ENCODE measurements around the gene CRACR2A.

CRACR2A gene, protein sequence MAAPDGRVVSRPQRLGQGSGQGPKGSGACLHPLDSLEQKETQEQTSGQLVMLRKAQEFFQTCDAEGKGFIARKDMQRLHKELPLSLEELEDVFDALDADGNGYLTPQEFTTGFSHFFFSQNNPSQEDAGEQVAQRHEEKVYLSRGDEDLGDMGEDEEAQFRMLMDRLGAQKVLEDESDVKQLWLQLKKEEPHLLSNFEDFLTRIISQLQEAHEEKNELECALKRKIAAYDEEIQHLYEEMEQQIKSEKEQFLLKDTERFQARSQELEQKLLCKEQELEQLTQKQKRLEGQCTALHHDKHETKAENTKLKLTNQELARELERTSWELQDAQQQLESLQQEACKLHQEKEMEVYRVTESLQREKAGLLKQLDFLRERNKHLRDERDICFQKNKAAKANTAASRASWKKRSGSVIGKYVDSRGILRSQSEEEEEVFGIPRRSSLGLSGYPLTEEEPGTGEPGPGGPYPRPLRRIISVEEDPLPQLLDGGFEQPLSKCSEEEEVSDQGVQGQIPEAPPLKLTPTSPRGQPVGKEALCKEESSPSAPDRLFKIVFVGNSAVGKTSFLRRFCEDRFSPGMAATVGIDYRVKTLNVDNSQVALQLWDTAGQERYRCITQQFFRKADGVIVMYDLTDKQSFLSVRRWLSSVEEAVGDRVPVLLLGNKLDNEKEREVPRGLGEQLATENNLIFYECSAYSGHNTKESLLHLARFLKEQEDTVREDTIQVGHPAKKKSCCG

DNA sequence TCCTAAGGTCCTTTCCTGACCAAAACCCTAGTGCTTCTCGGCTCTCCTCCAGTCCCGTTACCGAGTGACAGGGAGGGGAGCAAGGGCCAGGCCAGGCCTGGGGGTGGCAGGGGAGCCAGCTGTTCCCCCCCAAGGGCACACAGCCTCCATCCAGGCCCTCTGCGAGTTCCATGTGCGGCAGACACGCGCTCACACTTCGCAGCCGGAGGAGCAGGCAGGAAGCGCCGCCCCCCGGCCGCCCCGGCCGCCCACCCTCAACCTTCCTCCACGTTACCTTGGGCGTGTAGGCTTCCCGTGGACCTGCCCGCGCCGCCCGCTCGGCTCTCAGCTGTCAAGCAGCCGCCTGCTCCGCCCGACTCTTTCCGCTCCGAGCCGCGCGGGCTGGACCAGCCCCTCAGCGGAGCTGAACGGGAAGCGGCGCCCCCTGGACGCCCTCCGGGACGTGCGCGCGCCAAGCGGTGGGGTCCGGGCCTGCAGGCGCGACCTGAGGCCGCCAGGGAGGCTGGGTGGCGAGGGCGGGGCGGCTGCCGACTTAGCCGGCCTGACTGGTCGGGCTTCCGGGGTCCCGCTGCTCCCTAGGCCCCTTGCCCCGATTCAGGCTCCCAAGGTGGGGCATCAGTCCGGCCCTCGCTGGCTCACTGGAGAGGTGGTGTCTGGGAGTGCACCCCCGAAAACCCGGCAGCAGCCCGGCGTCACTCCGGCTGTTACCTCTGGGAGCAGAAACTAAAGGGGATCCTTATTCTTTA lies at the start of gene CRACR2A:
TSS of gene CRACR2A (minus strand) at position 369 of the 746 bp plus-strand sequence. CDS start 56,110 bp downstream, outside the sequence.
- peak; percentile 48 to 71 for DNase-seq

DNA sequence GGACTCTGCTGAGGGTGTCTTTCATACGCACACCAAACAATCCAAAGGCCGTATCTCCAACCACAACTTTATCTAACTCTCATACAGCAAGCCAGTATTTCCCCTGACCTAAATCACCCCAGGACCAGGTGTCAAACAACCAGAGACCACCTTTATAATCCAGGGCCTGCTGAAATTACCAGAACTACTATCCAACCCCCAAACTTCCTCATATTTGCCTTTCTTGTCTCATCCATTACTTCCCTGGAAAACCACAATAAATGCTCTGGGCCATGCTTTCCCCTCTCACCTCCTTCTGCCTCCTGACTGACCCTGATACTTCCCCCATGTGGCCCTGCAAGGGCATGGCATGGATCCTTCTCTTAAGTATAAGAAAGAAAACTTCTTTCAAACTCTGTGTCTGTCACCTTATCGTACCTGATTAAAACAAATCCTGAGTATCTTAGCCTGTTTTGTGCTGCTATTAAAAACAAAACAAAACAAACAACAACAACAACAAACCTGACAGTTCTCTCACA lies 44.7 kb upstream of the CRACR2A start:
- peak in 1 of 2 experiments; percentile 2 for DNase-seq

DNA sequence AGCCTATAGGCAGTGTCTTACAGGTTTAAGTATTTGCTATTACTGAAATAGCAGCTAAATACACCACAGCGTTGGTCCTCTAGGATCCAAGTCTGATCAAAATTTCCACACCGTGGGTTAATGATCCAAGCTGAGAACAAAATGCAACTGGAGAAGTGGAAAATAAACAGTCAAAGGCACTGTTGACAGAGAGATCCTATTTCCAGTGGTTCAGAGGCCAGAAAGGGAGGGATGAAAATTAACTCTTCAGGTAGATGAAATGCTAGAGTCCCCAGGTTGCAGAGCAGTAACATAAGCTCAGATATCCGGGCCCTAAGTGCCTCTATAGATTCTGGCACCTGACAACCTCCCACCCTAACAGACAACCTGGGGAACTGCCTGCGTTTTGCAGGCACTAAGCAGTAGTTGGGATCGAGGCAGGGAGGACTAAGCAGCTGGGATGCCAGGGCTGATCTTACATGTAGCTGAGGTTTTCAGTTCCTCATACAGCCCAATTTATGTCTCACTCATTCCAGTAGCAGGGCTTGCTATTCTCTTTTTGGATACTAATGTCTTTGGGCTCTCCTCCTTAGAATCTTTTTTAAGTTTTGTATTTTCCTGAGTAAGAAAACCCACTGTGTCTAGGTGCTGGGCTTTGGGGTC lies 42.7 kb upstream of the CRACR2A start:
- no peak for DNase-seq

DNA sequence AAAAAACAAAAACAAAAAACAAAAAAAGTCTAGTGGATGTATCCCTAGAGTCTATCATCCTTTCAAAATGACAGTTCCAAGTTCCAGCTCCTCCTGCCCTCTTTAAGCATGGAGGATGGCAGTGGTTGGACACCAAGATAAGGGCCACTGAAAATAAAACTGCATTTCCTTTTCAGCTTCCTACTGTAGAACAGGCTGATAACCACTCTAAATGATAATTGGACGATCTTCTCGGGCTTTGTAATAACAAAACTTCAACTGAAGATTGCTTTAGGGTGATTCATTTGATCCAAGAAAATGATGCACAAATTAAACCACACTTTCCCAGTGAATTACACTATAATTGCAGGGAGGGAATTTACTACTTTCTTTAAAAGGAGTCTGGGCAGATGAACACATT lies 42.2 kb upstream of the CRACR2A start:
- no peak for DNase-seq

DNA sequence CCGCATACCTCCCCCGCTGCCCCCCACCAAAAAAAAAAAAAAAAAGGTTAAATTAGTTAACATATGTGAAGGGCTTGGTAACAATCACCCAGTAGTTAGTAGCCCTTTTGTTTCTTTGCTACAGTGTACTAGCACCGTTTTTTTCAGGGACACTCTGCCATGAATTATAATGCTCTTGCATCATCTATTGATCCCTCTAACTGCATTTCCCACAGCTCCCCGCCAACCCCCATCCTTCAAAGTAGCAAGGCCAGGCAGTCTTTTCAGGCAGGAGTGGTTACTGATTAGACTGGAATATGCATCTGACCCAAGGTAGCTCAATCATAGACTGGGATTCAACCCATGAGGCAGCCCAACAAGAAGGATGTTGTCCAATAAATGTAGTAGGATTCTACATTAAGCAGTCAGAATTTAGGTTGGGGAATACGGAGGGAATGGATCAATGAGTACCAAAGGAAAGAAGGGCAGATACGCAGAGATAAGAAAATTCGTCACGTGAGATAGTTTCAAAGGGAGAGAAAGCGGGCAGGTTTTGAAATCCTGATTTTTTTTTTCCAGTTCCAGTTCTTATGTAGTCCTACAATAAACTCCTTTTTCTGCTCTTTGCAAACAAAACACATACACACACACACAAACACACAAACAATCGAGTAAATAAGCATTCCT lies 39.8 kb upstream of the CRACR2A start:
- DNase-seq: no peak

DNA sequence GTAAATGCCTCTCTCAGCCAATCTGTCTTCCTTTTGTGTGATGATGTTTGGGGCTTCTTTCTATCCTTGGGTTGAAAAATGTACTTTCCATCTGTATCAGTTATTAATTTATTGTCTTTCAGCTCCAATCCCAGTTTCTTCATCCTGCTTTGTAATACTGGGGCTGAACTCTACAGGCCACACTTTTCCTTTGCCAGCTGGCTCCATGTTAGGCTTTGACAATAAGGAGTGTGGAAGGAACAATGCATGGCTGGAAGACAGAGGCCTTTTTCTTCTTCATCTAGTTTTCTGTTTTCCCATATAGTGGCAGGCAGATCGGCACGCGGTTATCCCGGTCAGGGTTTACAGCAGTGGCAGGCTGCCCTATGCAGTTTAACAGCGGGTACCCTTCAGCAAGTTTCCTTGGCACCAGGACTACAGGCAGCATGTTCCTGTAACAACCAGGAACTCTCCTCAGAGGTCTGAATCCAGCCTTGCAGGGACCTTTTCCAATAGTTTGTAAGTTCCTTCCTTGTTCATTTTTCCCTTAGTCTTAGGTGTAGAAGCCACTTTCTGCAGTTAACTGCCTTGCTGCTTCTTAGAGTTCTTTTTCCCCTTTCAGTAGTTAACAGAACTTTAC lies 38.5 kb upstream of the CRACR2A start:
- no peak for DNase-seq

DNA sequence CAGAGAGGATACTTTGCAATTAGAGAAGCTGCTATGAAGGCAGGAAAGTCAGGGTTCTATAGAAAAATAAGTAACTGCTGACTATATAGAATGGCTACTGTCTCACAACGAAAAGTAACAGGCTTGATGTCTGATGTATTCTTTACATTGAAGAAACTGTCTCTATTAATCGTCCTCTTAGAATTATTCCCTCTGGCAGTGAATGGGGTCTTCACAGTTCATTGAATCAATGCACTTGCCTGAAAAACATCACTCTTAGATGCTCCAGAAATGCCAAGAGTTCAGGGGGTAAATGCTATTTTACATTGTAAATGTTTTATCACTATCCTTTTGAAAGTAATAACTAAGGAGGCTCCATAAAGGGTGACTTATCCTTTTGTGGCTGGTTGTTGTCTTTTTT lies 37.7 kb upstream of the CRACR2A start:
- no peak for DNase-seq

DNA sequence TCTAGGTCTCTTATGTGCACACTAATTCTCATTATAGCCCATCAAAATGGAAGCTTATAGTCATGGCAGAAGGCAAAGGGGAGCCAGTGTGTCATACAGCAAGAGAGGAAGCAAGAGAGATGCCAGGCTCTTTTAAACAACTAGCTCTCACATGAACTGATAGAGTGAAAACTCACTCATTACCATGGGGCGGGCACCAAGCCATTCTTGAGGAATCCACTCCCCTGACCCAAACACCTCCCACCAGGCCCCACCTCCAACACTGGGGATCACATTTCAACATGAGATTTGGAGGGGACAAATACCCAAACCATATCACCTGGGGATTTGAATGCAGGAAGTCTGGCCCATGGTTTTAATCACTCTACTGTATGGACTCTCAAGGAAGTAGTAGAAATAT lies 36.9 kb upstream of the CRACR2A start:
- DNase-seq: no peak

DNA sequence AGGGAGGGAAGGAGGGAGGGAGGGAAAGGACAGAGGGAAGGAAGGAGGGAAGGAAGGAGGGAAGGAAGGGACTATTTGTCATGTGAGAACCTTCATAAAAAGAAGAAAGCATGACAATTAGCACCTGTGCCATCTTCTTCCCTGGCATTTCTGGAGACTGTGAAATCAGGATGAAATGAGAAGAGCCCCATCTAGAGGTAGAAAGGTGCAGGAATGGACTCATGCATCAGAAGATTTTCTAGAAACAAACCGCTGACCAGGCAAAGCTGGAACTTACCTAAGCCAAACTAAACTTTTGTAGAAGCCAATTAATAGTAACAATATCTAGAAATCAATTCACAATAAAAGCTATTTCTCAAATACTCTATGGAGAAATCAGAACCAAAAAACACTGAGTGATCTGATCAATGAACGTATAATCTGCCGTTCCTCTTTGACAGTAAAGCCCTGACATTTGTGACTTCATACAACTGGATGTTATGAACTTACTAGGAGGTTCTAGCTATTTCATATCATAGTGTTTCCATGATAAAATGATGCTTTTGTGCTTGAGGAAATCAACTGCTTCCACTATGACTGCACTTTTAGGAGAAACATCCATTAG lies 24.4 kb upstream of the CRACR2A start:
- peak; percentile 45 to 62 for DNase-seq

DNA sequence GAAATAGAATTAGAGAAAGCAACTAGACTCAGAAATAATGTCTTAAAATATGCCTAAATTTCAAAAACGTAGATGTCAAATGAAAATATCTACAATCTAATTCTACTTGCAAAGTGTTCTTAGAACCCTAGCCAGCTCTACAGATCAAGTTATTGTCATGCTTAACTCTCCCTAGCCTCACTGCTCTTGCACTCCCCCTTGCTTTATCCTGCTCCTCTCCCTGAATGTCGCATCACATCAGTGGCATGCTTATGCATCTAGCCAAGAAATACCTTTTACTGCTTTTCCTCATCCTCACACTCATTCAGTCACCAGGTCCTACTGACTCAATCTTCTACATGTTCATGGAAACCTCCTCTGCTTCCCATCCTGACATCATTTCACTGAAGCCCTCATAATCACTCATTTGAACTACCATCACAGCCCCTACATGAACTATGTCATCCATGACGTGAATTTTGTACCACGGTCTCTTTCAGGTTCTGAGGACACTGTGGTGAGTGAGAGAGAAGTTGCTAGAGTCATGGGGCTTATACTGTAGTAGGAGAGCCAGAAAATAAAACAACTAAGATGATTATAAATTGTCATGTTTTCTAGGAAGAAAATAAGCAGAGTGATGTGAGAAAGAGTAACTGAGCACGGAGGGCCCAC lies 22.6 kb upstream of the CRACR2A start:
- DNase-seq: no peak

DNA sequence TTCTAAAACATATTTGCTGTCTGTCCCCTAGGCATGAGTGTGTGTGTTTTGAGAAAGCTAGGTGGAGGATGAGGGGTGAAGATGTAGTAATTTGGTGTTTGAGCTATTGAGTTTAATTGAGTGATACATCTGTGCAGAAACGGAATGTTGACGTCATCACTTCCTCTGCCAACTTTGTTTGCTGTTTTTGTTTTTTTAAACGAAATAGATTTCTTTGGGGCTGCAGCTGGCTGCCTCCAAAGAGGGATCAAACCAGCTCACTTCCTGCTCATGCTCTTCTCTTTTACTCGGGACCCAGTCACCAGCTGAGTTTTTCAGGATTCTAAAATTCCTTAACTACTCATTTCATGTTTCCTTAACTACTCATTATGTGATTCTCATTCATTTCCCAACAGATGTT lies 19.5 kb upstream of the CRACR2A start:
- no peak for DNase-seq

DNA sequence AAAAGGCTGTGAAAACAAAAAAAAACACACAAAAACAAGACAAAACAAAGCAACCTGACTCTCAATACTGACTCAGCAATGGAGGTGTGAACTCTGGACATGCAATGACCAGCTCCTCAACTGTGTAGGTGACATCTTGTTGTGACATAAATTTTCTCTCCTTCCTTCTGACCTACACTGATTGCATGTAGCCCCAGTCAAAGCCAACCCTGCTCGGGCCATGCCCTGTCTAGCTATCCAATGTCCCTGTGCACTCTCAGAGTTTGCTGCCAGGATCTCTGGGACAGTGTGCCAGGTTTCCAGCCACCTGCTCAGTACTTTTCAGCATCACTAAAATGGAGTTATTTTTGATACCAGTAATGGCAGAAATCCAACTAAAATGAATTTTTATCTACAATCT lies 18.9 kb upstream of the CRACR2A start:
- no peak for DNase-seq

DNA sequence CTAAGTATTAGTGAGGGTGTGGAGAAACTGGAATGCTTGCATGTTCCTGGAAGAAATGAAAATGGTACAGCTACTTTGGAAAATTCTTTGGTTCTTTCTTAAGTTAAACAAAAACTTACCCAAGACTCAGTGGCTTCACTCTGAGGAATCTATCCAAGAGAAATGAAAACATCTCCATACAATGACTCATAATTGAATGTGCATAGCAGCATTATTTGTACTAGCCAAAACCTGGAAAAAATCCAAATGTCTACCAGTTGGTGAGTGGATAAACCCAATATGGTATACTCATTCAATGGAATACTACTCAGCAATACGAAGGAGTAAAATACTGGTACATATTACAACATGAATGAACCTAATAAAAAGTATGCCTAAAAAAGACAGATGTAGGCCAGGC lies 18.0 kb upstream of the CRACR2A start:
- DNase-seq: no peak

DNA sequence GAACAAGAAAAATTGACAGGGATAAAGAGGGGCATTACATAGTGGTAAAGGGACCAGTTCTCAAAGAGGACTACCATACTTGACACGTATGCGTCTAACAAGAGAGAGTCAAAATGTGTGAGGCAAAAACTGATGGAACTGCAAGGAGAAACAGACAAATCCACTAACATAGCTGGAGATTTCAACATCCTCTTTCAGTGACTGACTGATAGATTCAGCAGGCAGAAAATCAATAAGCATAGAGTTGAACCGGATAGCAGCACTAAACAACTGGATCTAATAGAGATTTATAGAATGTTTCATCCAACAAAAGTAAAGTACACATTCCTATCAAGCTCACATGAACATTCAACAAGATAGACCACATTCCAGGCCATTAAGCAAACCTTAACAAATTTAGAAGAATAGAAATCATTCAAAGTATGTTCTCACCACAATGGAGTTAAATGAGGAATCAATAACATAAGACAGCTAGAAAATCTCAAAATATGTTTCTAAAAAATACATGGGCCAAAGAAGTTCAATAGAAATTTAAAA lies 16.1 kb upstream of the CRACR2A start:
- DNase-seq: no peak

DNA sequence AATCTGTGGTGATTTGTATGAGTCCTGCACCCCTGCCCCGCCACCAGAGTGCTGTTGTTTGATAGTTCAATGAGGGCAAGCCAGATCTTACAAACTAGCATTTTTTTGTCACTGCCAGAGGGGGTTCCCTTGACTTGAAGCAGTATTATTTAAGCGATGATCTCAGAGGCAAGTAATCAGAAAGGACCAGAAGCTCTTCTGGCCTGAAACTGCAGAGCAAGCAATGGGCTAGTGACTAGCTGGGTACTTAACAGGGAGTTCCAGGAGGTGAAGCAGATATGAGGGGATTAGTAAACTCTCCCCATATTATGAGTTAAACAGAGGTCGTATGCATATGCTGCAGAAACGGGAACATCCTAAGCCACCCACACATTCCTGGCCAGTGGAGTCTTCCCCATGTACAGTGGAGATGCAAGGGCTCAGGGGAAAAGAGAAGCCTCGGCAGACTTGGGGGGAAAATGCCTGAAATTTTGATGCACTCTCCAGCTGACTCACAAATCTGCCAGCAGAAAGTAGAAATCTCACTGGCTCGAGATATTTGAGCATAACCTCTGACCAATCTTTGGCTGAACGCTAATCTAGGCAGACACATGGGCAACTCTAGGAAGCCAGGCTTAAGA lies 8.3 kb upstream of the CRACR2A start:
- DNase-seq: no peak

DNA sequence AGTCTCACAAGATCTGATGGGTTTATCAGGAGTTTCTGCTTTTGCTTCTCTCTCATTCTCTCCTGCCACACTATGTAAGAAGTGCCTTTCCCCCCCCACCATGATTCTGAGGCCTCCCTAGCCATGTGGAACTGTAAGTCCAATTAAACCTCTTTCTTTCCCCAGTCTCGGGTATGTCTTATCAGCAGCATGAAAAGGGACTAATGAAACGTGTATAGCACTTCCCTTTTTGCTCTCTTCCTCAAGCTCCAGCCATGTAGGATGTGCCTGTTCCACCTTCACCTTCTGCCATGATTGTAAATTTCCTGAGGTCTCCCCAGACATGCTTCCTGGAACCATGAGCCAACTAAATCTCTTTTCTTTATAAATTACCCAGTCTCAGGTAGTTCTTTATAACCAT lies 7.0 kb upstream of the CRACR2A start:
- no peak for DNase-seq

DNA sequence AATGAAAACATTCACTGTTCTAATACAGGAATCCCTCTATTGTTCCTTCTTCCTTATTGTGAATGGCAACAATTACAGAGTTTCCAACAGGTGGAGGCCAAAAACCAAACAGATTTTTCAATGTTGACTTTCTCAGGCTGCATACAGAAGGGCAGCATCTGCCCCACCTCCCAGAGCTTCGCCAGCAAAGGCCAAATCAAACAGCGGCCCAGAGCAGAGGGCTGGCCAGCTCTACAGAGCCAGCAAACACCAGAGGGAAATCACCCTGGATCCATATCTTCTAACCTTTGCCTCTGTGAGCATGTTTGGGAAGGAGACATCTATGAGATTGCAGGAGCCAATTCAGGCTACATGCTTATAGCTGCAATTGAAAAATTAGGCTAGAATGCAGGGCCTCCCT lies 4.4 kb upstream of the CRACR2A start:
- DNase-seq: no peak

DNA sequence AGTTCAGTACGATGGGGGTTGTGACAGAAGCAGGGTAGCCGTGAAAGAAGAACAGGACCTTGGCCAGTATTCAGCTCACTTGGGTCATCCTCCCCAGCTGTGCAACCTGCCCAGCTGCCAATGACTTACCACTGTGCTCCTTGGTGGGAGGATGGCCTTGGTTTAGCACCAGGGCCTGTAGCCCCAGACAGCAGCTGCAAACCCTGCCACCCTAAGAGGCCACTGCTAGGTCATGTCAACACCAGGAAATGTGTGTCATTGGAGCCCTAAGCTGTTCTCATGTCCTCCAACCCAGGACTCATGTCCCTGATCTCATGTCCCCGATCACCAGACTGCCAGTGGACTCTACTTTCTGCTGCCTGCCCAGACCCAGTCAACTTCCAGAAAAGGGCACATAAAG lies 3.0 kb upstream of the CRACR2A start:
- no peak for DNase-seq

DNA sequence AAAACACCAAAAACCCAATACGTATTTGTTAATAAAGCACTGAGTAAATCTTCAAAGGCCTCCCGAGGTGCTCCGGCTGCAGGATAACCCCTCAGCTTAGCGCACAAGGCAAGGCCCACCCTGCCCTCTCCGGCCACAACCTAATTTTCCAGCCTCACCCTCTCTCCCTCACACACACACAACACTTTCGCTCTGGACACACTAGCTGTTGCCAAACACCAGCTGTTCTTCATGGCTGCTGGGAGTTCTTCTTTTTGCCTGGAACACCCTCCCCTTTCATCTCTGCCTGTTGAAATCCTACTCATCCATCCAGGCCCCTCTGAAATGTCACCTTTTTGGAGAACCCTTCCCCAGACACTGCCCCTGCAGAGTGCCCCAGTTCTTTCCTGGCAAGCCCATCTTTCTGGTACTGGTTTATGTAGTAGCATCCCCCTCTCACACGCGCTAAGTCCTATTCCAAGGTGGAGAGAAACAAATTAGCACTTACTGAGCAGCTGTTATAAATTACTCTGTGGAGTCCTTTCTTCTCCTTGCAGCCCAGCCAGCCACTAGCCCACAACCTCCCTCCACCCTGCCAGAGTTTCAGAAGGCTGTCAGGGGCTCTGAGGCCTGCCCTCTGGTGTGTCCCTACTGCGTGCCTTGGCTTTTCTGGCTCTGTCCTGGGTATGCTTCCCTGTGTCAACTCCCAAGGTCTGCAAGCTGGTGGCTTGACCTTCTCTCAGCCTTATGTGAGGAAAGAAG lies 805 bp upstream of the CRACR2A start:
- DNase-seq: peak in 1 of 2 experiments; percentile 24

Data from NCI-H524 (cell line).